Osteocyte (in vitro differentiated cells): Measurements from ENCODE around the gene TARM1. TPM values are rescaled to one million over a fixed set of nuclear protein-coding genes. Genes with fewer than 3 reads are reported as not detected.

Source experiments
- DNase-seq: peaks from one replicate; pipeline ENCODE4 v3.0.0; 2021; ENCODE audit warnings: mixed read lengths; ENCODE audit not compliant: unreplicated experiment; ENCODE audit errors: extremely low spot score
- H3K27ac Mint-ChIP-seq: one replicate; pipeline ENCODE4 v1.8.0; 2021; ENCODE audit warnings: mild to moderate bottlenecking, mixed read lengths; ENCODE audit not compliant: unreplicated experiment
- H3K27me3 Mint-ChIP-seq: one replicate; pipeline ENCODE4 v1.8.0; 2021; ENCODE audit warnings: mixed read lengths; ENCODE audit not compliant: unreplicated experiment
- H3K36me3 Mint-ChIP-seq: one replicate; pipeline ENCODE4 v1.8.0; 2021; ENCODE audit warnings: mixed read lengths; ENCODE audit not compliant: unreplicated experiment
- H3K4me1 Mint-ChIP-seq: one replicate; pipeline ENCODE4 v1.8.0; 2021; ENCODE audit warnings: mixed read lengths; ENCODE audit not compliant: unreplicated experiment
- H3K4me3 Mint-ChIP-seq: one replicate; pipeline ENCODE4 v1.8.0; 2021; ENCODE audit warnings: mild to moderate bottlenecking, moderate library complexity, mixed read lengths; ENCODE audit not compliant: unreplicated experiment
- H3K9me3 Mint-ChIP-seq: one replicate; pipeline ENCODE4 v1.8.0; 2021; ENCODE audit warnings: mixed read lengths; ENCODE audit not compliant: unreplicated experiment
- CTCF ChIP-seq: fragments of 200-600 bp; sonication (generic); IDR thresholded peaks from 2 replicates; pipeline ENCODE4 v1.5.0; 2021; ENCODE audit warnings: antibody characterized with exemption, mild to moderate bottlenecking, moderate library complexity
- total RNA-seq: library from RNA; stranded (reverse); gene quantifications from 2 replicates; pipeline ENCODE4 v1.2.1, GENCODE V29; 2021

Gene TARM1
- total RNA-seq, 1 donor from 2014 or later = not detected

- no peaks in the 10 kb centered on the region for H3K27me3 Mint-ChIP-seq
- no peak overlapping the region for H3K27ac Mint-ChIP-seq
- no peak for TF ChIP-seq CTCF
- DNase-seq = no peak
- H3K36me3 Mint-ChIP-seq = no peaks in the 10 kb centered on the region
- H3K4me3 Mint-ChIP-seq = no peak overlapping the region
- no peaks in the 10 kb centered on the region for H3K9me3 Mint-ChIP-seq
- no peaks in the 10 kb centered on the region for H3K4me1 Mint-ChIP-seq
Measured at GRCh38 chr19:54084410-54084809, 3.2 kb upstream of the TARM1 start.

GRCh38 chr19:54077334-54077733, 3.8 kb downstream of the TARM1 start:
- H3K4me3 Mint-ChIP-seq = no peak overlapping the region

GRCh38 chr19:54074851-54075250, 6.3 kb downstream of the TARM1 start:
- TF ChIP-seq CTCF = no peak
- no peak for DNase-seq
- Mint-ChIP-seq H3K4me3 (no peak overlapping the region), H3K4me1 (no peaks in the 10 kb centered on the region), H3K9me3 (peaks cover 5% of the 10 kb centered on the region), H3K27me3 (no peaks in the 10 kb centered on the region), H3K27ac (no peak overlapping the region), H3K36me3 (no peaks in the 10 kb centered on the region)

More at GRCh38 chr19:54077334-54077733, 3.8 kb downstream of the TARM1 start:
- Mint-ChIP-seq H3K36me3 (no peaks in the 10 kb centered on the region), H3K4me1 (no peaks in the 10 kb centered on the region), H3K9me3 (peaks cover 5% of the 10 kb centered on the region), H3K27me3 (no peaks in the 10 kb centered on the region), H3K27ac (no peak overlapping the region)
- no peak for TF ChIP-seq CTCF
- DNase-seq = no peak

- H3K27ac Mint-ChIP-seq = no peak overlapping the region
- peaks cover 15% of the 10 kb centered on the region for H3K9me3 Mint-ChIP-seq
- DNase-seq = no peak
- no peaks in the 10 kb centered on the region for H3K27me3 Mint-ChIP-seq
- no peak for TF ChIP-seq CTCF
- no peaks in the 10 kb centered on the region for H3K36me3 Mint-ChIP-seq
- H3K4me3 Mint-ChIP-seq = no peak overlapping the region
- H3K4me1 Mint-ChIP-seq = no peaks in the 10 kb centered on the region
Measured at GRCh38 chr19:54073829-54074228, 7.3 kb downstream of the TARM1 start.

- H3K36me3 Mint-ChIP-seq = no peaks in the 10 kb centered on the region
- H3K4me3 Mint-ChIP-seq = no peak overlapping the region
- TF ChIP-seq CTCF = no peak
- peaks cover 20% of the 10 kb centered on the region for H3K9me3 Mint-ChIP-seq
- no peaks in the 10 kb centered on the region for H3K4me1 Mint-ChIP-seq
- no peaks in the 10 kb centered on the region for H3K27me3 Mint-ChIP-seq
- no peak for DNase-seq
- no peak overlapping the region for H3K27ac Mint-ChIP-seq
Measured at GRCh38 chr19:54069470-54069869, 11.7 kb downstream of the TARM1 start.
